SHP77 (cell line): ENCODE measurements around the gene RPS13.
"Not testable (repeated sequence)": the region's sequence is repeated elsewhere in the genome, so short reads cannot be mapped to it uniquely, and the experiment has no call there.

Experiments
- DNase-seq, 2 experiments: peaks; one replicate each; lab custom pipeline; 2025; lab: John Stamatoyannopoulos, UW

RPS13 gene

DNA sequence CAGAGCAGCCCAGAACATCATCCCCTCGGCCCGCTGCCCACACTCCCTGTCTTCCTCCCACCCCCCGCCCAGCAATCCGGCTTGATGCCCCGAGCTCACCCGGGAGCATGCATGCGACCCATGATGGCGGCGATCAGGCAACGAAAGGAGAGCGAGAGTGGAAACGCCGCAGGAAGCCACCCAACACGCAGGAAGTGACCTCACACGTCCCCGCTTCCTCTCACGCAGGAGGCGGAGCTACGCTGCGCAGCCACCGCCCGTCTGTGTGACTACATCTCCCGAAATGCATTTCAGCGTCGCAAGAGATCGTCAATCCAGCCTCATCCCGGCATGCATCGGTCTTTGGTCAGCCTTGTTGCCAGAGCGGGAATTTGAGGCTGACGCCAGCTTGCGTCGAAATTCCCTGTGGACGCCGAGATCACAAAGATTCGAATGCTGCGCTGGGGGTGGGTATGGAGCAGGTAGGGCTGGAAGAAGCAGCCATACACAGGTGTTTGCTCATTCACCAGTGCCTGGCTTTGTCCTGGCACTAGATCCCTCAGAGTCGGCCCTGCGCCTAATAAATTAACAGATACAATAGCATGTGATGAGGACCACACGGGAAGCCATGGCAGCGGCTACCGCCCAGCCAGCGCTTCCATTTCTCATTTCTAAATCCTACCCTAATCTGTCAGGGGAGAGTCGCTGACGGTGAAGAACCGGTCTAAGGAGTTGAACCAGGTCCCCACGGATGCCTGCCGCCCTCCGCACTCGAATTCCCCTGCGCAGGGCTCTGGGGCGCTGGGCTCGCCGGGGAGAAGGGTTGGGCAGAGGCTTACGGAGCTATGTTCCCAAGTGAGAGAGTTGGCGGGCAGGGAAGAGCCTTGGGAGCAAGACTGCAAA, at the start of gene RPS13:
TSS of gene RPS13 (minus strand) at position 148 of the 882 bp plus-strand sequence. CDS start at position 122, 26 bp downstream.
- DNase-seq: peak; percentile 84 to 88

DNA sequence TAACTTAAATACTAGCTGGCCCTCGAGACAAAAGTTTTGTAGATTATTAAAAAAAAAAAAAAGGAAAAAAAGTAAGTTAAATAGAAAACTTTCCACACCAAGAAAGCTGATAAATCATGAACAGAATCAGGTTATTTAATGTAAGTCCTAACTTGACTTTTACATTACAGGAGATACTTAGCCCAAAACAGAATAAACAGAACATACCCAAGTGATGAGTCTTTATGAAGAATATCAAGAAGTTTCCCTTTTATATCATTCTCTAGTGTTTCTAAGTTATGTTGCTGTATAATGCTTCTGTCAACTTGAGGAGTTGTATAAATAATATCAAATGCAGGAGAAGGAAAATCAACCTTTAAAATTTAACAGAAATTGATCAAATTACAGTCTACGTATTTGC, 44.5 kb upstream of the RPS13 start:
- no peak for DNase-seq

DNA sequence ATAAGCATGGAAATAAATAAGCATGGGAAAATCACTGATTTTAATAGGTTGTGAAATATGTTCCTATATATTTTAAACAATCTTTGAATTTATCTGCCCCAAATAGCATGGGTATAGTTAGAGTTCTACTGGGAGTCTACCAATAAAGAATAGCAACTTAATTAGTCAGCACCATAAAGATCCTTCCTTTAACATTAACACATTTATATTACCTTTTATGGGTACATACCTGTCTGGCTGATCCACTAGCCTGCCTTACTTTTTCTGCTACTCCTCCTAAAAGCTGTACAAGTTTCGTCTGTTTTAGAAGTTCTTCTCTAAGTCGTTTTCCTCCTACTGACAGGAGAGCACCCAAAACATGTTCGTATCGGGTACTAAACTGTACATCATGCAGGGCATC, 39.8 kb upstream of the RPS13 start:
- no peak for DNase-seq

DNA sequence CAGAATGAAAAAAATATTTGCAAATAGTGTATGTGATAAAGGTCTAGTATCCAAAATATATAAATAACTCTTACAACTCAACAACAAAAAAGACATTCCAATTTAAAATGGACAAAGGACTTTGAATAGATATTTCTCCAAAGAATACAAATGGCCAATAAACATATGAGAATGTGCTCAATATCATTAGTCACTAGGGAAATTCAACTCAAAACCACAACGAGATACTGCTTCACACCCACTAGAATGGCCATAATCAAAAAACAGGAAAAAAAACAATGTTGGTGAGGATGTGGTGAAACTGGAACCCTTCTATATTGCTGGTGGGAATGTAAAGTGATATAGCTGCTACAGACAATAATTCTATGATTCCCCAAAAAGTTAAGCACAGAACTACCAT, 38.6 kb upstream of the RPS13 start:
- no peak for DNase-seq

DNA sequence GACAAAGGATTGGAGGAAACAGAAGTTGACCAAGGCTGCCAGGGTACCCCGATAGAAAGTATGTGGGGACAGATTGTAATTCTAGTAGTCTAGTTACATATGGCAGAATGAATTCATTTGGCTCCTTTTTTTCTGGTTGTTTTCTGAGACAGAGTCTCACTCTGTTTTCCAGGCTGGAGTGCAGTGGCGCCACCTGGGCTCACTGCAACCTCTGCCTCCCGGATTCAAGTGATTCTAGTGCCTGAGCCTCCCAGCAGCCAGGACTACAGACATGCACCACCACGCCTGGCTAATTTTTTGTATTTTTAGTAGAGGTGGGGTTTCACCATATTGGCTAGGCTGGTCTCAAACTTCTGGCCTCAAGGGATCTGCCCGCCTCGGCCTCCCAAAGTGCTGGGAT, 30.3 kb upstream of the RPS13 start:
- DNase-seq: not testable (repeated sequence)

DNA sequence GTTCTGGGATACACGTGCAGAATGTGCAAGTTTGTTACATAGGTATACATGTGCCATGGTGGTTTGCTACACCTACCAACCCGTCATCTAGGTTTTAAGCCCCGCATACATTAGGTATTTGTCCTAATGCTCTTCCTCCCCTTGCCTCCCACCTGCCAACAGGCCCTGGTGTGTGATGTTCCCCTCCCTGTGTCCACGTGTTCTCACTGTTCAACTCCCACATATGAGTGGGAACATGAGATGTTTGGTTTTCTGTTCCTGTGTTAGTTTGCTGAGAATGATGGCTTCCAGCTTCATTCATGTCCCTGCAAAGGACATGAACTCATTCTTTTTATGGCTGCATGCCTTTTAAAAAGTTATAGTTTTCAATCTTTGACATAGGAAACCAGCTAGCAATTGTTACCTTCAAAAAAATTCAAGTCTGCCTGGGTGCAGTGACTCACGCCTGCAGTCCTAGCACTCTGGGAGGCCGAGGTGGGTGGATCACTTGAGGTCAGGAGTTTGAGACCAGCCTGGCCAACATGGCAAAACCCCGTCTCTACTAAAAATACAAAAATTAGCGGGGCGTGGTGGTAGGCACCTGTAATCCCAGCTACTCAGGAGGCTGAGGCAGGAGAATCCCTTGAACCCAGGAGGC, 28.1 kb upstream of the RPS13 start:
- not testable (repeated sequence) for DNase-seq

DNA sequence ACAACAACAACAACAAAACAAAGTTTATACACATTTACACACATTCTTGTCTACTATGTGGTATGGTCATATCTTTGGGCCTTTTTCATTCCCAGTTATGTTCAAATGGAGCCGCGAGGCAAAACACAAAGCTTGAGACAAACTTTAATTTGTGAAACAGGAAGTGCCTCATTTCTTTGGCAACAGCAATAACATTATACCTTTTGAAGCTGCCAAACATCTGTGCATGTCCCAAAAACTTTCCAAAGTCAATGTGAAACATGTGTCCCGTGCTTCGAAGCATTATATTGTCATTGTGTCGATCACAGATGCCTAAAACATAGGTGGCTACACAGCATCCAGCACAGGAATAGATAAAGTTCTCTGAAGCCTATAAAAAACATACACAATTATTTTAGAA, 25.0 kb upstream of the RPS13 start:
- no peak for DNase-seq

DNA sequence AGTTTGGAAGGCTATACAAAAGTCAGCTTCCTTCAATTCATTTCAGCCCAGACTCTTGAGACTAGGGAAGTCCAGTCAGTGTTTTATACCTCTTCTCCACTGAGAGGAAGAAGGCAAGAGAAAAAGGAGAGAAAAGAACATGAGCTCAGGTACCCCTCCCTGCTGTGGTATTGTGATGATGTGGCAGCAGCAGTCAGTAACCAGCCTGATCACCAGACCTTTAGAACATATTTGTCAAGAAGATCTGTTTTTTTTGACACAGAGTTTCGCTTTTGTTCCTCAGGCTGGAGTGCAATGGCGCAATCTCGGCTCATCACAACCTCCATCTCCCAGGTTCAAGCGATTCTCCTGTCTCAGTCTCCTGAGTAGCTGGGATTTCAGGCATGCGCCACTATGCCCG, 21.2 kb upstream of the RPS13 start:
- DNase-seq: no peak

DNA sequence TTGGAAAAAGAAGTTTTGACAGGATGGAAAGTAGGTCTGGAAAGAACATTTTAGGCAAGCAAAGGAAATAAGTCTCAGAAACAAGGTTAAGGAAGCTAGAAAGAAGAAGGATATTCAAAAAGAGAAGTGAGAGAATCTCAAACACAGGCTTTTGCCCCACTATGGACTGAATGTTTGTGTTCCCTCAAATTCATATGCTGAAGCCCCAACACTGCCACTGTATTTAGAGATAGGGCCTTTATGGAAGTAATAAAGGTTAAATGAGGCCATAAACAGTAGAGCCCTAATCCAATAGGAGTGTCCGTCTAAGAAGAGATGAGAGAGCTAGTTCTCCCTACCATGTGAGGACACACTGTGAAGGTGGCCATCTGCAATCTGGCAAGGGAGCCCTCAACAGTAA, 20.6 kb upstream of the RPS13 start:
- no peak for DNase-seq

DNA sequence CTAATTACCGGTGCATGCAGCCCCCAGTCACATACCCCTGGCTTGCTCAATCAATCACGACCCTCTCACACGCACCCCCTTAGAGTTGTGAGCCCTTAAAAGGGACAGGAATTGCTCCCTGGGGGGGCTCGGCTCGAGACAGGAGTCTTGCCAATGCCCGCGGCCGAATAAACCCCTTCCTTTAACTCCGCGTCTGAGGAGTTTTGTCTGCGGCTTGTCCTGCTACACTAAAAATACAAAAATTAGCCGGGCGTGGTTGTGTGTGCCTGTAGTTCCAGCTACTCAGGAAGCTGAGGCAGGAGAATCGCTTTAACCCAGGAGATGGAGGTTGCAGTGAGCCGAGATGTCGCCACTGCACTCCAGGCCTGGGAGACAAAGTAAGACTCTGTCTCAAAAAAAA, 8.5 kb upstream of the RPS13 start:
- not testable (repeated sequence) for DNase-seq

DNA sequence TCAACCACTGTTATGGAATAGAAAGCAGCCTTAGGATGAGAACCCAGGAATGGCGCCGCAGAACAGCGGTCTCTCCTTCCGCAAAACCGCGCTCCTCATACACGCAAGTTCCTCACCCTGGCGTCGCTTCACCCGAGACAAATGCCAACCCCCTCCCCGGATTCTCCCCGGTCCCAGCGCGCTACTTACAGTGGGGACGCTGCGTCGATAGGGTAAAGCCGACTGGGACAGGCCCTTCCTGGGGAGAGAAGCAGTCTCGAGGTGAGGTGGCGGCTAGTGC, 287 bp downstream of the RPS13 start:
- no peak for DNase-seq

DNA sequence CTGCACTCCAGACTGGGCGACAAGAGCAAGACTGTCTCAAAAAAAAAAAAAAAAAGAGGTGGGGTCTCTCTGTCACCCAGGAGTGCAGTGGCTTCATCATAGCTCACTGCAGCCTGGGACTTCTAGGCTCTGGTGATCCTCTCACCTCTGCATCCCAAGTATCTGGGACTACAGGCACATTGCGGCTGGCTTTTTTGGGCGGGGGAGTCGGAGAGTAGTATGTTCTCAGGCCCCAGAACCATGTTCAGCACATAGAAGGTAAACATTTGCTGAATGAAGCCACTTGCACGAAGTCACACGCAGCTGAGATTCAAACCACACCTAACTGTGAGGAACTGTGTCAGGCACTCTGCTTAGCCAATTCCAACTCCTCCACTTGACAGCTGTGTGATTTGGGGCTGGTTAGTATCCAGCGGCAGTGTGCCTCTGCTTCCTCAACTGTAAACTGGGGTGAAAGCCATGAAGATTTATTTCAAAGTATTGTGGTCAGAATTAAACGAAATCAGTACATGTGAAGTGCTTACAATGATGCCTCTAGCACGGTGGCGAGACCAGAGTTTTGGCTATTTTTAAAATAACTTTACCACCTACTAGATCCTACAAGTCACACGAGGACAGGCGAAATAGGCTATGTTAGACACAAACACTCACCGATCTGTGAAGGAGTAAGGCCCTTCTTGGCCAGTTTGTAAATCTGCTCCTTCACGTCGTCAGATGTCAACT, 789 bp downstream of the RPS13 start:
- DNase-seq: no peak

DNA sequence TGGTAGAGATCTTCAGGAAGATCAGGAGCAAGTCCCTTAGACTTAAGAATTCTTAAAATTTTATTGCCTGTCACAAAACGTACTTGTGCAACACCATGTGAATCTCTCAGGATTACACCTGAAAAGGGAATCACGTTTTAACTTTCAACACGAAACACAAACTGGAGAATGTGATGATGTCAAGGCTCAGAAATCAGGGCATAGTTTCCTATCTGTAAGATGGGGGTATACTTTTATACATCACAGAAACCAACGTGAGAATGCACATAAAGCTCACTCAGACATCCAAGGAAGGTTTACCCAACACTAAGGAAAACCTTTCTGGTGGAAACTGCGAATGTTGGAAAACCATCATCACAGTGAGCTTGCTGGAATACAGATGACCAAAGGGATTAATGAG, 2.0 kb downstream of the RPS13 start:
- no peak for DNase-seq

DNA sequence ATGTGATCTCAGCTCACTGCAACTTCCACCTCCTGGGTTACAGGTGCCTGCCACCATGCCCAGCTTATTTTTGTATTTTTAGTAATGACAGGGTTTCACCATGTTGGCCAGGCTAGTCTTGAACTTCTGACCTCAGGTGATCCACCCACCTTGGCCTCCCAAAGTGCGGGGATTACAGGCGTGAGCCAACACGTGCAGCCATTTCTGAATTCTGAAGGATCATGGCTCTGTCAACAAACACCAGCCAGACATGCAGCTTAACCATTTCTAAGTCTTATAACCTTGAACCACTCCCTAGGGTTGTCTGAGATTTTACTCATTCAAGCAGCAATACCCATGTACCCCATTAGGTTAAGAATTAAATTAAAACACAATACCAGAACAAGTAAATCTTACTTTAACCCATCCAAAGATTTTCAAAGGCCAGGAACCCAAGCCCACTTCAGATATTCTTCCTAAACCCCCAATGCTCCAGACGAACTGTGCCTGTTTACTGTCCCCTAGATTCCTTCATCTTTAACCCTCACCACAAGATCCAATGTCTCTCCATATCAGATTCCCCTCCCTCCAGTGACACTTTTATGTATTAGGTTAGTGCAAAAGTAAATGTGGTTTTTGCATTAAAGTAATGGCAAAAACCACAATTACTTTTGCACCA, 4.0 kb downstream of the RPS13 start:
- DNase-seq: no peak

DNA sequence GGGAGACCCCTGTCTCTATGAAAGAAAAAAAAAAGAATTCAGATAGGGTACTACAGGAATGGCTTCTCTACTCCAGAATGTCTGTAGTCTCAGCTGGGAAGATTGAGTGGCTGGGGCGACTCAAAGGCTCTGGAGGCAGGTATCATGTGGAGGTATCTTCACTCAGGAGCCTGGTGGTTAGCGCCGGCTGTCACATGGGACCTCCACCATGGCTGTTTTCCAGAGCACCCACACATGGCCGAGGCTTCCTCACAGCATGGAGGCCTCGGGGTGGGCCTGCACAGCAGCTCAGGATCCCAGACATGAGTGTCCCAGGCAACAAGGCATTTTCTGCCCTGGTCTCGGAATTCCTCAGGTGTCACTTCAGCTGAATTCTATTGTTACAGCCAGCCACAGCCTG, 10.1 kb downstream of the RPS13 start:
- no peak for DNase-seq

DNA sequence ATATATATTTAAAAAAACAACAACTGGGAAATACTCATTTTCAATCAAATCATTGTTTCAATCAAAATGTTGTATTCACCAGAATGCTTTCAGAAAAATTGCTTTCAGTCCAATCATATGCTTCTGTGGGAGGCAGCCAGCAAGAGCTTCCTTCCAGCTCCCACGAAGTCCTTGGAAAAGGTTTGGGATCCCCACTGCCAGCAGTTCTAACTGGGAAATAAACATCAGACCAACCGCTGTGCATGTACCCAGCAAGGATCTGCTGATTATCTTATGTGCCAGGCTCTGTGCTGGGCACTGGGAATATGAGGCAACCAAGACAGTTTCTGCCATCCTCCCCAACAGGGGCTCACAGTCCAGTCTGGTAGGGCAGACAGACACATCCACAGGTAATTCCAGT, 10.8 kb downstream of the RPS13 start:
- DNase-seq: no peak

DNA sequence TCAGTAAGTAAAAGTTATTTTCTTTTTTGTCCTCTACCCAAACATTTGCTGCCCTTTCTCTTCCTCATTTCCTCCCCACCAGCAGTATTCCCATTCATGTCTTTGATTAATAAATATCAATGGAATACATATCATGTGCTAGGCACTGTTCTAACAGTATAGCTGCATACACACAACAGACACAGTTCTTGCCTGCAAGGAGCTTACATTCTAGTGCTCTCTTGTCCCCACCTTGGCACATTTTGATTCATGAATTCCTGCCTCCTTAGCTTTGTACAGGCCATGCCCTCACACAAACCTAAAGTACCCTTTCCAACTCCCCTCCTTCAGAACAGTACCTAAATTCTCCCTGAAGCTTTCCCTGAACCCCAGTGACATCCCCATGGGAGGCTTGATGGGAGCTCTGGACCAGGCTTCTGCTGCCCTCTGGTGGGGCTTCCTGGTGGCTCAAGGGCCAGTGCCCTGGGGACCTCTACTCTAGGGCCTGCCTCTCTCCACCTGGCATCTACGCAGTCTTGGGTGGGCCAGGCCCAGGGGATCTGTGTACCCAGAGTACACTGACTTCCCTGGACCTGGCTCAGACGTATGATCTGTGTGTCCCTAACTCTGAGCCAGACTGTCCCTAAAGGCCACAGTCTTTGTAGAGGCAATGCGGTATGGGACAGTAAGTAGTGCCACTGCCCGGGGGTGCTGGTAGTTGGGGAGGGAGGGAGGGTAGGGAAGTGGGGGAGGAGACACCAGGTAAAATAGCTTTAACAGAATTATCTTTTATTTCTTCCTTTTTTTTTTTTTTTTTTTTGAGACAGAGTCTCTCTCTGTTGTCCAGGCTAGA, 14.1 kb downstream of the RPS13 start:
- DNase-seq: peak in 1 of 2 experiments; percentile 12

DNA sequence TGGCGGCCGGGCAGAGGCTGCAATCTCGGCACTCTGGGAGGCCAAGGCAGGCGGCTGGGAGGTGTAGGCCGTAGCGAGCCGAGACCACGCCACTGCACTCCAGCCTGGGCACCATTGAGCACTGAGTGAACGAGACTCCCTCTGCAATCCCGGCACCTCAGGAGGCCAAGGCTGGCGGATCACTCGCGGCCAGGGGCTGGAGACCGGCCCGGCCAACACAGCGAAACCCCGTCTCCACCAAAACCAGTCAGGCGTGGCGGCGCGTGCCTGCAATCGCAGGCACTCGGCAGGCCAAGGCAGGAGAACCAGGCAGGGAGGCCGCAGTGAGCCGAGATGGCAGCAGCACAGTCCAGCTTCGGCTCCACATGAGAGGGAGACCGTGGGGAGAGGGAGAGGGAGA, 26.3 kb downstream of the RPS13 start:
- DNase-seq: not testable (repeated sequence)

DNA sequence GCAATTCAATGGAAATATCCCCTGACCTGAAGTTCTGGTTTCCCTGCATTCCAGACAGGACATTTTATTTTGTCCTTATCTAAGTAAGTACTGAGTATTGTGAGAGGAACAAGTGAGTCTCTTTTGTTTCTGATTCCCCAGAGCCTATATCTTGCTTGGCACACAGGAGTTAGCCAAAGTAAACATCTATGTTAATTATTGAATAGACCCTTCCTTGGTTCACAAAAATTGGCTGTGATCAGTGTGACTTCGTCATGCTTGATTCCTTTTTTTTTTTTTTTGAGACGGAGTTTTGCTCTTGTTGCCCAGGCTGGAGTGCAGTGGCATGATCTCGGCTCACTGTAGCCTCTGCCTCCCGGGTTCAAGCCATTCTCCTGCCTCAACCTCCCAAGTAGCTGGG, 29.0 kb downstream of the RPS13 start:
- not testable (repeated sequence) for DNase-seq

DNA sequence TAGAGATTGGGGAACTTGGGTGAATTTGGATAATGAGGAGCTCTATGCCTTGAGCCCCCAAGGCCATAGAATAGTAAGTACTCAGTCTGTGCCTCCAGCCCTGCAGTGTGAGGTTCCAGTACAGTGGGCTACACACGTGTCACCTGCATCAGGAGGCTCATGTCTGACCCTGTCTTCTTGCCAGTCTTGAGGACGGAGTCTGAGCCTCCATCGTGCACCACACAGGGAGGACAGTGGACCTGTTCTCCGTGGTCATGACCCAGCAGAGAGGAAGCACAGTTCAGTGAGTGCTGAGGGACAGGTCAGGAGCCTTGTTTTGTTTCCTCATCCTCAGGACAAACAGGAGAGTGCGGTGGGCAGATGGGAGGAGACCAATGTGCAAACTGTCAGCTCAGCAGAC, 30.8 kb downstream of the RPS13 start:
- no peak for DNase-seq
